Left ventricle myocardium inferior (tissue), 1 donor: ENCODE results near the gene PLXNA2. TPM values are rescaled to one million over a fixed set of nuclear protein-coding genes. Genes with fewer than 3 reads are reported as not detected.

ENCODE experiments used
- DNase-seq: peaks from one replicate; pipeline ENCODE4 v3.0.0-alpha.2; 2020
- H3K27ac ChIP-seq: fragments of 200-600 bp; replicated peaks from 2 replicates; pipeline ENCODE4 v1.8.0; 2021
- H3K27me3 ChIP-seq: fragments of 200-600 bp; 2 replicates; pipeline ENCODE4 v1.8.0; 2021; ENCODE audit warnings: low read depth
- H3K36me3 ChIP-seq: fragments of 200-600 bp; 2 replicates; pipeline ENCODE4 v1.8.0; 2021
- H3K4me1 ChIP-seq: fragments of 200-600 bp; 2 replicates; pipeline ENCODE4 v1.8.0; 2021
- H3K4me3 ChIP-seq: fragments of 200-600 bp; 2 replicates; pipeline ENCODE4 v1.8.0; 2021; ENCODE audit warnings: mild to moderate bottlenecking, moderate library complexity
- H3K9me3 ChIP-seq: fragments of 200-600 bp; replicated peaks from 2 replicates; pipeline ENCODE4 v1.8.0; 2021
- CTCF ChIP-seq: fragments of 200-600 bp; IDR thresholded peaks from 2 replicates; pipeline ENCODE4 v1.8.0; 2021; ENCODE audit warnings: antibody characterized with exemption, mild to moderate bottlenecking, borderline replicate concordance
- intact Hi-C: fragments of 100-400 bp; cut with micrococcal nuclease; formaldehyde crosslinking; loops from one replicate; pipeline ENCODE4 v1.11.0; 2022
- total RNA-seq: library from RNA; stranded (reverse); fragmentation: NEBNext Ultra II Directional; extraction: Animal tissue kit (Norgen Biotek cat#: 25700); gene quantifications from one replicate; pipeline ENCODE4 v1.2.1, GENCODE V29; 2021
- donor health status: DM: no; HTN: yes; CAD: no; lungs with severe emphysema.

Gene PLXNA2
- total RNA-seq, 1 donor from 2014 or later = 29.1 TPM

DNA sequence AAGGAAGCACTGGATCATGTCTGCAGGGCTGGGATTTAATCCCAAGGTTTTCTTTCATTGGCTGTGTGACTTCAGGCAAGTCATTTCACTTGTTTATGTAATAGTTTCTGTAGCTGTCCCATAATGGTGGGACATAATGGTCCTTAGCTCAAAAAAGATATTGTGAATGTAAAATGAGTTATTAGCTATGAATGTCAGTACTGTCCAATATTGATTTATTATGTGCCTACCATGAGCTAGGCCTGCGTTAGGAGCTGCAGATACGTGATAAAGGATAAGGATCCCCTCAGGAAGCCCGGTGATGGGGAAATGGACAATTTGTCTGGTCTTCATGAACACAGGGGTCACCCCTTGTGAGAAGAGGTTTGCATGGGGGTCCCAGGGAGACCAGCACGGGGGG is 95.8 kb downstream of the PLXNA2 start:
- DNase-seq = no peak
- Histone ChIP-seq H3K4me3 (no peak overlapping the region), H3K36me3 (no peaks in the 10 kb centered on the region), H3K27me3 (no peaks in the 10 kb centered on the region), H3K4me1 (peaks cover 54% of the 10 kb centered on the region), H3K9me3 (no peaks in the 10 kb centered on the region), H3K27ac (no peak overlapping the region)
- intact Hi-C loops = no loop called here
- TF ChIP-seq CTCF = no peak

DNA sequence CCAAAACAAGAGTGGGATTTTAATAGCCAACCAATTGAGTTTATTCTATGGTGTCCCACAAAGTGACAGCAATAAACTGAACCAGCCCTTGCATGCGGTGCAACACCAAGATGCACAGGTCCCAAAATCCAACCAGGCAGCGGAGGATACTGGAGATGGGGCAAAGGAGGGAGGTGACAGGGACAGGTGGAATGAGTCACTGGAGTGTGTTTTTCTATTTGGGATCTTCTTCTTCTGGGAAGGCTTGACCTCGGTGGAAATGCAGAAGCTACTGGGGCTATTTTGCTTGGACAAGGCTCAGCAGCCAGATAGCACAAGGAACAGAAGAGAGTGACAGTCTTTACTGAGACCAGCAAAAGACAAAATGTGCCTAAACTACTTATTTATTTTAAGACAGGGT is 97.5 kb downstream of the PLXNA2 start:
- intact Hi-C loops = no loop called here
- H3K27ac ChIP-seq = no peak overlapping the region
- no peaks in the 10 kb centered on the region for H3K27me3 ChIP-seq
- TF ChIP-seq CTCF = no peak
- H3K36me3 ChIP-seq = no peaks in the 10 kb centered on the region
- no peak for DNase-seq
- peaks cover 46% of the 10 kb centered on the region for H3K4me1 ChIP-seq
- H3K4me3 ChIP-seq = no peak overlapping the region
- no peaks in the 10 kb centered on the region for H3K9me3 ChIP-seq

- Histone ChIP-seq H3K27ac (no peak overlapping the region), H3K4me1 (peaks cover 31% of the 10 kb centered on the region)
- intact Hi-C loops = no loop called here
These were observed 99.0 kb downstream of the PLXNA2 start for GRCh38 chr1:208145167-208145566.

DNA sequence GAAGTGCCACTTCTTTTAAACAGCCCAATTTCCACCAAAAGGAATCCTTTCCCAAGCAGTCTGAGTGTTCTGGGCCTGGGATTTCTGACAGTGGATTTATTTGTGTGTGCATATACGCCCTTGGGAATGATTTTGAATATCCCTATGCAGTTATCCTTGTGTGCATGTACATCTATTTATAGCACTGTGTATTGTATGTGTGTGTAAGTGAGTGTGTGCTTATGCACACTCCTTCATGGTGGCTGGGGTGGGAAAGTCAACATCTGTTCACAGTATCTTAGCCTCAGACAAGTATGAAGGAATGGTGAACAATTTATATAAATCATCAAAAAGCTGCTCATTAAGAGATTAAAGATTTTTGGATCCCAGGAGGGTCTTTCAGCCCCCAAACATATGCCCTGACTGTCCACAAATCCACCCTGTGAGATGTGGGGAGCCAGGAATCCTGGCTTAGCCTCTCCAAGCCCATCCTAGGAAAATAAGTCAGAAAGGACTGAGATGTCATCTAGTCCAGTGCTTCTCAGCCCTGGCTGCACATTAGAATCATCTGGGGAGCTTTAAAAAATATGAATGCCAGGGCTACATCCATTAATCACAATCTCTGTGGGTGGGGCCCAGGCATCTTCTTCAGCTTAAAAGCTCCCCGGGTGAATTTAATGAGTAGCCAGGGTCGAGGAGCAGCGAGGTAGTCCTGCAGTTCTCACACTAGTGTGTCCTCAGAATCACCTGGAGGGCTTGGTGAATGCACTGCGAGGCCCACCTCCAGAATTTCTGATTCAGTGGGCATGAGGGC is 101.4 kb downstream of the PLXNA2 start:
- H3K27me3 ChIP-seq = no peaks in the 10 kb centered on the region
- H3K9me3 ChIP-seq = no peaks in the 10 kb centered on the region
- intact Hi-C loops = no loop called here
- H3K27ac ChIP-seq = no peak overlapping the region
- peaks cover 15% of the 10 kb centered on the region for H3K36me3 ChIP-seq
- DNase-seq = no peak
- TF ChIP-seq CTCF = no peak
- no peak overlapping the region for H3K4me3 ChIP-seq
- H3K4me1 ChIP-seq = peaks cover 19% of the 10 kb centered on the region

More at GRCh38 chr1:208145167-208145566, 99.0 kb downstream of the PLXNA2 start:
- H3K9me3 ChIP-seq = no peaks in the 10 kb centered on the region
- no peak overlapping the region for H3K4me3 ChIP-seq
- no peak for TF ChIP-seq CTCF
- no peaks in the 10 kb centered on the region for H3K36me3 ChIP-seq
- DNase-seq = no peak
- H3K27me3 ChIP-seq = no peaks in the 10 kb centered on the region

DNA sequence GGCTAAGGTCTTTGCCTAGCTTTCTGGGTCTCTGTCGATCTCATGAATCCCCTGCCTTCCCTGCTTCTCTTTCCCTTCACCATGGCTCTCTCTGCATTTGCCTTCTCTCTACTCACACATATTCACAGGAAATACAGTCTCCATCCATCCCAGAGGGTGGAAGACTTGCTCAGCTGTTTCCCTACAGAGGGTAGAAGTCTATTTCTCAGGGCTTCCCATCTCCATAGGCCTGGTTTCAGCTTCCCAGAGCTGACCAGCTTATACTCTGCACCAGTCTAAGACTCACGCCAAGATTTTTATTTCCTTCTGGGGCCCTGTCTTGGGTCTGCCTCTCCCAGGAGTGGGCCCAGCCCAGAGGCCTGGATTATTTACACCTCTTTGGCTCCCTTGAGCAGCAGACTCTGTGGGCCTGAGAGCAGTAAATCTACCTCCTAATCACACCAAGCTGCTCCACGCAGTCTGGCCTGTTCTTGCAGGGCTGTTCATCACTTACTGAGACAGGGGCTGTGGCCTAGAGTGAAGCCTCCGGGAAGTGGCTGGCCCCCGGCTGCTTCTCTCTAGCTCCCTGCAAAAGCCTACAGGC is 102.5 kb downstream of the PLXNA2 start:
- intact Hi-C loops = no loop called here
- Histone ChIP-seq H3K27ac (no peak overlapping the region), H3K36me3 (peaks cover 15% of the 10 kb centered on the region)

More for the DNA sequence above, 102.5 kb downstream of the PLXNA2 start:
- no peak for DNase-seq
- TF ChIP-seq CTCF = no peak
- no peak overlapping the region for H3K4me3 ChIP-seq
- no peaks in the 10 kb centered on the region for H3K27me3 ChIP-seq
- peaks cover 19% of the 10 kb centered on the region for H3K4me1 ChIP-seq
- no peaks in the 10 kb centered on the region for H3K9me3 ChIP-seq
